ENCODE results near the gene CDC42BPG.
"Not testable (repeated sequence)": the region's sequence is repeated elsewhere in the genome, so short reads cannot be mapped to it uniquely, and the experiment has no call there.

The CDC42BPG gene

DNA sequence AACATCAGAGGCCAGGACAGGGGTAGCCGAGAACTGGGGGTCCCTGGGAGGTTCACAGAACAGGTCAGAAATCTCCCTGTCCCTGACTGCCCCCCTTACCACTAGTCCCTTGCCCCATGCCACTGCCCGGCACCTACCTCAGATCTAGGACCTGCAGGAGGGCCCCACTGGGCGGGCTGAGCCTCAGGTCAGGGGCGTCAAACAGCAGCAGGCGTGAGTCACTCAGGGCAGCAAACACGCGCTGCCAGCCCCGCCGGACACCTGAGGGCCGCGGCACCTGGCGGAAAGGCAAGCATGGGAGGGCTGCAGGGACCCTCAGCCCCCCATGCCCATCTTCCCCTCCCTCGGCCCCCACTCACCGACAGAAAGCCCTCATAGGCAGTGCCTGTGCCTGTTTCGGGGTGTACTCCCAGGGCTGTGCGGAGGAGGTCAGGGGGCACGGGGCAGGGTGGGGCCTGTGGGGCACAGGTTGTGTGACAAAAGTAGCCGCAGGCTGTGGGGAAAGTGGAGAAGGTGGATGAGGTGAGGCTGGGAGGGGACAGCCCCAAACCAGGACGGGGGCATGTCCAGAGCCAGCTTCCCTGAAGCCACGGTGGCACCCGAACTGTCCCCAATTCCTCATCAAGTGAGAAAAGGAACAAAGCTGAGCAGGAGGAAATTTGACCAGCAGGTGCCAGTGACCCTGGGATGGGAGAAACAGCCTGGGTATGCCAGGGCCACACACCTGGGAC, 11.8 kb downstream of the CDC42BPG start:
- DNase-seq, result no peak

DNA sequence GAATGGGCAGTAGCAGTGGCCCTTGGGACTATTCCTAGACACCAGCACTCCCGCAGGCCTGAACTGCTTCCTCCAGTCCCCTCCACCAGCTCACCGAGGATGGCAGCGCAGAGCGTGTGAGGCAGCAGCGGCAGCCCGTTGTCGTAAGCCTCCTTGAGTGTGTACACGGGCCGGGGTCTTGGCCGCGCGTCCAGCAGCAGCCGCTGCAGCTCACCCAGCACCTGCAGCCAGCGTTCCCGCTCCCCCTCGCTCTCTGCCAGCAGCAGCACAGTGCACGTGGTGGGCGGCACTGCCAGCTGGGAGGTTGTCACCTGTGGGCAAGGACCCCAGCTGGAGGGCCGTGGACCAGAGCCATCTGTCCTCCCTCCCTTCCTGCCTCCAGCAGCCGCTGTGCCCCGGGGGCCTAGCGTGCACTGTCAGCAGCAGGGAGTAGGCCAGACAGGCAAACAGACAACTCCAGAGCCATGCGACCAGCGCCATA, 13.0 kb downstream of the CDC42BPG start:
- no peak for DNase-seq

DNA sequence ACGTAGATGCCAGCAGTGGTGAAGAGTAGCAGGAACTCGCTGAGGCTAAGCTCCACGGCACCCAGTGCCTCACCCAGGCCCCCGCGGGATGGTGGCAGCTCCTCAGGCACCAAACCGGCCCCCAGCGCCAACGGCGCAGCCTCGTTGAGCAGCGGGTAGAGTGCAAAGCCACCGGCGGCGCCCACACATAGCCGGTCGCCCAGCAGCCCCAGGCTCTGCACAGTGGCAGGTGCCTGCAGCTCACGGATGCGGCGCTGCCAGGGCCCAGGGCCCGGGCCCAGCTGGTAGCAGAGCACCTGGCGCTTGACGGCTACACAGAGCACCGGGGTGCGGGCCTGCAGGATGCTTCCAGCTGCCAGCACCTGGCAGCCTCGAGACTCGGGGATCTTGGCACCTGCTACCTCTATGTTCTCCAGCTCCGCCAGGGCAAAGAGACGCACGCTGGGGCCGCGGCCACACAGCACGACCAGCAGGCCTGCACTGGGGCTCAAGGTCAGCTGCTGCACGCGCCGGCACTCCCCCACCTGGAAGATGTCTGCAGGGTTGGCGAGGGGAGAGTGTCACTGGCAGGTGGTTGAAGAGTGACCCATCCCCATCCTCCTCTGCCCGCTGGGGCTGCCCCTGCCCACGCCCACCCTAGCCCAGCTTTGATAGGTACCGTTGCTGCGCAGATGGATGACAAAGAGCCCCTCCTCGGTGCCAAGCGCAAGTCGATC, 14.8 kb downstream of the CDC42BPG start:
- no peak for DNase-seq

DNA sequence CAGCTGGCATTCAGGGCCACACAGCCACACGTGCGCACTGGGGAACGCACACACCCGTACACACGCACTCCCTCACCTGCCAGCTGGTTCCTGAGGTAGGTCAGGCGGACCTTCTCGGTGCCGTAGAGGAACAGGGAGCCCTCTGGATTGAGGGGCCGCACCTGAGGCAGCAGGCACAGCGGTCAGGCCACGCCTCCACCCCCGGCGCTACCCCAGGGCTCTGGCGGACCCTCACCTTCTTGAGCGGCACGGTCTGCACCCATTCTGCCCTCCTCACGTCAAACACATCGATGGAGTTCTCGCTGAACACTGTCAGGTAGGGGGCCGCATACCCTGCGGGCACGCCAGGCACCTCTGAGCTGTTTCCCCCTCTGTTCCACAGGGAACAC, 17.0 kb downstream of the CDC42BPG start:
- no peak for DNase-seq

DNA sequence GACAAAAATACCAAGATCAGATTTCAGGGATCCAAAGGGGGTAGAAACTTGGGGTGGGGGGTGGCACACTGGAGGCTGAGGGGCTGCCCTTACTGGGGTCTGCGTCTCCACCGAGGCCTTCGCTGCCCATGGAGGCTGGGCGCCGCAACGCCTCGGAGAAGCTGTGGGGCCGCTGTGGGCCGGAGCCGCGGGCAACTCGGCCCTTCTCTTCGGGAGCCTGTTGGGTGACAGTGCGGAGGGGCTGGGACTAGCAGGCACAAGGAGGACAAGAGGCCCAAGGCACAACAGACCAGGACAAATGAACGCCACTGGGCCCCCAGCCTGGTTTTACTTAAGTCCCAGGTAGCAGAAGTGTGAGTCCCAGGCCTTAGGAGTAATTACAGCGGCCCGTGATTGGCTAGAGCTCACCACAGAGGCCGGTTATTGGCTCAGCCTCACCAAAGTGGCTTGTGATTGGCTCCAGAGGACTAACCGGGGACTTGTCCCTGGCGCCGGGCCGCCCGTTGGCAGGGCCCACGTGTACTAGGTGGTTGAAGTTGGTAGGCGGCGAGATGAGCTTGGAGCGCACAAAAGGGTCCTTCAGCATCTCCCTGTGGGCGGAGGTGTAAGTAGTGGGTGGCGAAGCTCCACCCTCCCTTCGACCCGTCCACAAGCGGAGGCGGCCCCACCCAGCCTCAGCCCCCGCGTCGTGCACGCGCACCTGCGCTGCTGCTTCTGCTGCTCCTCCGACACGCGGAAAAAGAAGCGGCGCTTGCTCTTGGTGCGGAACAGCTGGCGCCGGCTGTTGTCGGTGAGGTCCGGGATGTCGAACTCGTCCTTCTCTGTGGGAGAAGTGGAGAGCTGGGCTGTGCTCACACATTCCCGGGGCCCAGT, 17.6 kb downstream of the CDC42BPG start:
- no peak for DNase-seq

DNA sequence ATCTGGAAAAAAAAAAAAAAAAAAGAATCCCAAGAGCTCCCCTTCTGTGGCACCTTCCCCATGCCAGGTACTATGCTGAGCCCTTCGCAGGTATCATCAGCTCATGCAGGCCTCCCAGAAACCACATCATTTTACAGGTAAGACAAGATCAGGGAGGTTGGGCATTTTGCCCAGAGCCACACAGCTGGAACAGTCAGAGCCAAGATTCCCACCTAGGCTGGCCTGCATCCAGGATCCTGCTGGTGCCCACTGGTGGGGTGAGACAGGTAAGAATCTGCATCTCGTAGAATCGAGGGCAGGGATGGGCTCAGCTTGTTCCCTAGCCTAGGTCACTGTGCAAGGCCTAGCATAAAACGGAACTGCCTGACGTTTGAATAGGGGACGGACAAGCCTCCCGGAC, 18.4 kb downstream of the CDC42BPG start:
- no peak for DNase-seq

DNA sequence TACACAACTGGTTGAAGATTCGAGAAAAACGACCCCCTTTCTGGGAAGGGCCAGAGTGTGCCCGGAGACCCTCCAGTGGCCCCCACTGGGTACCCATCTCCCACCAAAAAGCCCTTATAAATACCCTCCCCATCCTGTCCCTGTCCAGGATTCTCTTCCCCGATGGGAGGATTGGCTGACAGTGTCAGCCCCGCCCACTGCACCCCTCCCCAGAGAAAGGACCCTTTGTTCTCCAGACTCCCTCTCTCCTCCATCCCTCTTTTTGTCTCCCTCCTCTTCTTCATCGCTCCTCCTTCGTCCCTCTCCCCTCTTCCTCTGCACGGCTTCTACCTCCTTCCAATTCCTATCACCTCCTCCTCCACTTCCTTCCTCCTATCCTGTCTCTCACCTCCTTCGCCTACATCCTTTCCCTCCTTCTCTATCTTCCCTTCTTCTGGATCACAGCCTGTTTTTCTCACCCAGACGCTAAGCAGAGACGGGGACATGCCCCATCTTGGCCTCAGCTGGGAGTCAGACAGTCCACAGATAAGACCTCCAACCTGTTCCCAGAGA, 20.8 kb downstream of the CDC42BPG start:
- DNase-seq, result no peak

DNA sequence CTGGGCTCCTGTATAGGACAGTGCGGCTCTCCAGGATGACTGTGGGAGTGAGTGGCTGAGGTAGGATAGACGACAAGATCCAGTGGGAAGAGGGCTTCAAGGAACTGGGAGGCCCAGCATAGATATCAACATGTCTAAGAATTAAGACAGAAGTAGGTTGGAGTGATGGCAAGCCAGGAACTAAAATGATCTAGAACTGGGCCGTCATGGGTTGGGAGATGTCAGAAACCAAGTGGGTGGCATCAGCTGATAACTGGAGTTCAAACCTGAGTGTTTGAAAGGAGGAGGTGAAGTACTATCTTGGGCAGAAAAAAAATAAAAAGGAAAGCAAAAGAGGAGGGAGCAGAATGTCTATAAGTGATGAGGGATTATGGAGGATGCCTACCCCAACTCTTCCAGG, 27.0 kb downstream of the CDC42BPG start:
- DNase-seq, result no peak

DNA sequence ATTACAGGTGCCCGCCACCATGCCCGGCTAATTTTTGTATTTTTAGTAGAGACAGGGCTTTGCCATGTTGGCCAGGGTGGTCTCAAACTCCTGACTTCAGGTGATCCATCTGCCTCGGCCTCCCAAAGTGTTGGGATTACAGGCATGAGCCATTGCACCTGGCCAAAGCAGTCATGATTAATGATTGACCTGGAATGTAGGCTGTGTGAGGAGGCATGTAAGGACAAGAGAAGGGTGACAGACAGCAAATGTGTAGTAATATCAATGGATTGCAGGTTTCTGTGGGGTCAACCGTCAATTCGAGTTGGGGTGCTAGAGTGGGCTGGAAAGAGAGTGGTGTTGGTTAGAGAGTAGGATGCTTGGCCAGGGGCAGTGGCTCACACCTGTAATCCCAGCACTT, 29.0 kb downstream of the CDC42BPG start:
- DNase-seq, result not testable (repeated sequence)

DNA sequence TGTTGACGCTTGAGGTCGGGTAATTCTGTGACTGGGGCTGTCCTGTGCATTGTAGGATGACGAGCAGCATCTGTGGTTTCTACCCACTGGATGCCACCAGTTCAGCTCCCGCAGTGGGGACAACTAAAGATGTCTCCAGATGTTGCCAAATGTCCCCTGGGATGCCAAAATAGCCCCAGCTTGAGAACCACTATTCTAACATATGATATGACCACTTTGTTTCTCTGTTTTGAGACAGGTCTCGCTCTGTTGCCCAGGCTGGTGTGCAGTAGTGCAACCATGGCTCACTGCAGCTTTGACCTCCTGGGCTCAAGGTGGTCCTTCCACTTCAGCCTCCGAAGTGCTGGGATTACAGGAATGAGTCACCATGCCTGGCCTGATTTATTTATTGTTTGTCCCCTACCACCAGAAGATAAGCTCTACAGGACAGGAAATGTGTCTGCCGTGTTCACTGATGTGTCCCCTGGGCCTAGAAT, 29.7 kb downstream of the CDC42BPG start:
- no peak for DNase-seq

DNA sequence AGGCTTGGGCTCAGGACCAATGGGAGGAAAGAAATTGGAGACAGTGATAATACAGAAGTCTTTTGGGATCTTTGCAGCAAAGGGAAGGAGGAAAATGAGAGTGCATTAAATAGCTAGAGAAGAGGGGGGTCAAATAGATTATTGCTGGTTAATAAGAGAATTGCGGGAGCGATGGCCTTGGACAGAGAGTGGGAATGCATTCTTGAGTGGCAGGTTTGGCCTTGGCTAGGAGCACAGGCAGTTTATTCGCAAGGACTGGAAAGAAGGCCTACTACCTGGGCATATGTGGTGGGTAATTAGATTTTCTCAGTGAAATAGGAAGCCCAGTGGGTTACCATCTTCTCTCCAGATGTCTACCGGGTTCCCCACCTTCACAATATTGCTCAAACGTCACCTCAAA, 30.6 kb downstream of the CDC42BPG start:
- DNase-seq, result no peak

DNA sequence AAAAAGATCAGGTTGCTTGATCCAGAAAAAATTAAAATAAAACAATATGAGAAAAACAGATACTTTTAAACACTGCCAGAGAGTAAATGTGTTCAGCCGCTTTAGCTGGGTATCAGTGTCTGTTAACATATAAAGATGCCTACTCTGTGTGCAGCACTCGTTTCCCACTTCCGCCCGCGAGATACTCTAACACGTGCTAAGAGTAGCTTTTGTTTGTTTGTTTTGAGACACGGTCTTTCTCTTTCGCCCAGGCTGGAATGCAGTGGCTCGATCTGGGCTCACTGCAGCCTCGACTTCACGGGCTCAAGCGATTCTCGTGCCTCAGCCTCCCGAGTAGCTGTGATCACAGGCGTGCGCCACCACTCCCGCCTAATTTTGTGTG, 33.6 kb downstream of the CDC42BPG start:
- DNase-seq, result no peak

DNA sequence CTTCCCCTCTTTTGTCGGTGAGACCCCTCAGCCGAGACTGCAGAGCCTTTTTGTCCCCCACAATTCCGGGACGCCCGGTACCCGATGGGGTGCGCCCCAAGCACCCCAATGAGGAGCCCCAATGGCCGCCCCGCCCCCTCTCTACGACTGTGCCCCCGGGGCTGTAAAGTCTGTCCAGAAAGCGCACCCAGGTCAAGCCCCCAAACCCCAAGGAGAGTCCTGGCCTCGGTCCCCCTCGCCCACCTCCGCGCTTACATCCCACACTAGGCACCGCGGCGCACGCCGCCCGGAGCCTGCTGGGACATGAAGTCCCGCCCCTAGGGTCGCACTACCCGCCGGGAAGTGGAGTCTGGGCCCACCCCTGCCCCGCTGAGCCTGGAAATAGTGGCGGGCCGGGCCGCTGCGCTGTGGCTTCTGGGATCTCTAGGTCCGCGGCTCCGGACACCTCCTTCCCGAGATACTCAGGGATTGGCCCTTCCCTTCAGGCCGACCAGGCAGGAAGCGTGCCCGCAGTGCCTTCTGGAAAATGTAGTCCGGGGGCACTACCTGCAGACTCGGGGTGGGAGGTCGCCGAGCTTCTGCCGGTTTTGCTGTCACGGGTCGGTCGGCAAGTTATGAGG, 34.1 kb downstream of the CDC42BPG start, which contains the start of gene MEN1:
Gene MEN1, minus strand, starts transcription at position 281 of the 620 bp plus-strand sequence. CDS start 442 bp downstream, outside the sequence.
- DNase-seq, result peak; percentile 90

DNA sequence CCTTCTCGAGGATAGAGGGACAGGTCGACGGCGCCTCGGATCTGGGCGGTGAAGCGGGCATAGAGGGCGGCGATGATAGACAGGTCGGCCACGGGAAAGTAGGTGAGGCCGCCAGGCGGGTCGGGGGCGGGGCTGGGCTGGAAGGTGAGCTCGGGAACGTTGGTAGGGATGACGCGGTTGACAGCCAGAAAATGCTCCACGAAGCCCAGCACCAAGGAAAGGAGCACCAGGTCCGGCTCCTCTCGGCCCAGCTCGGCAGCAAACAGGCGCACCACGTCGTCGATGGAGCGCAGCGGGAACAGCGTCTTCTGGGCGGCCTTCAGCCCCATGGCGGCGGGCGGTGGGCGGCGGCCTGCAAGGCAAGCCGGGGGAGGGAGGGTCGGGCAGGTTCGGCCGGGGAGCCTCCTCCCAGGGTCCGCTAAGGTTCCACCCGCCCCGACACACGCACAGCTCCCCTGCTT, 34.6 kb downstream of the CDC42BPG start:
- DNase-seq, result peak; percentile 47

DNA sequence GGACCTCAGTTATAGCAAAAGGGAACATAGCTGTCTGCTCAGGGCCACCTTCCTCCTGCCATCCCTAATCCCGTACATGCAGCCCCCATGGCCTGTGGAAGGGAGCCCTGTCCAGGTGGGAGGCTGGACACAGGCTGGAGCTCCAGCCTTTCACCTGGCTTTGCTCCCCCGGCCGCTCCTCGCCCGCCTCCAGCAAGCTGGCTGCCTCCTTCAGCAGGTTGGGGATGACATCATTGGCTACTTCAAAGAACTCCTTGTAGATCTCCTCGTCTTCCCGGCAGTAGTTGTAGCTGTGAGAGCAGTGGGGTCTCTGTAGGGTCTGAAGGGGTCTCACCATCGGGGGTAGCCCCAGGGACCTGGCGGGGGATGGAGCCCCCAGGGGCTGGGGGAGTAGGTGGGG, 39.0 kb downstream of the CDC42BPG start:
- no peak for DNase-seq

DNA sequence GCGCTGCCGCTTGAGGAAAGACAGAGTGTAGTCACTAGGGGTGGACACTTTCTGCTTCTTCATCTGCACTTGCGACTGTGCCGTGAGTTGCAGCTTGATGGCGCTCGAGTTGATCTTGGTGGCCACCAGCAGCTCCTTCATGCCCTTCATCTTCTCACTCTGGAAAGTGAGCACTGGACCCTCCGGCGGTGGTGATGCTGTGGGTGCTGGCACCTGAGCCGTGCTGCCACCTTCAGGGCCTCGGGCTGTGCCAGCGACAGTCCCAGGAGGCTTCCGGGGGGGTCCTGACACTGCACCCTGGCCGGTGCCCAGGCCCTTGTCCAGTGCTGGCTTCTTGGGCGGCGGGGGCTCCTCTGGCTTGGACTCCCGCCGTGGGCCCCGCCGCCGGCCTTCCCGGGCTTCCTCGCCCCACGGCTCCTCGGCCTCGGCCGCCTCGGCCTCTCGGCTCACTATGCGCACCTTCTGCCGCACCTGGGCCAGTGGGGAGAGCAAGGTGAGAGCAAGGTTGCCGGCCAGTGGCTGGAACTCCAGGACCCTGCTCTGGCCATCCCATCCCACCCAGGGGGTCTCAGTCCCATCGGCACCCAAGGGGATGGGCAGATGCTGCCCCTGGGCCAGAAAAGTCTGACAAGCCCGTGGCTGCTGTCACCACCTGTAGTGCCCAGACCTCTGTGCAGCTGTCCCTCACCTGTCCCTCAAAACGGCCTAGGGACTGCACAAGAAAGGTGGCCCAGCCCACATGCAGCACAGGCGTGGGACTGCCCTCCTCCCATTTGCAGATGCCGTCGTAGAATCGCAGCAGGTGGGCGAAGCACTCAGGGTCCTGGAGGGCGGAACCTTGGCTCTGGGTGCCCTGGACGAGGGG, 39.9 kb downstream of the CDC42BPG start:
- DNase-seq, result no peak

DNA sequence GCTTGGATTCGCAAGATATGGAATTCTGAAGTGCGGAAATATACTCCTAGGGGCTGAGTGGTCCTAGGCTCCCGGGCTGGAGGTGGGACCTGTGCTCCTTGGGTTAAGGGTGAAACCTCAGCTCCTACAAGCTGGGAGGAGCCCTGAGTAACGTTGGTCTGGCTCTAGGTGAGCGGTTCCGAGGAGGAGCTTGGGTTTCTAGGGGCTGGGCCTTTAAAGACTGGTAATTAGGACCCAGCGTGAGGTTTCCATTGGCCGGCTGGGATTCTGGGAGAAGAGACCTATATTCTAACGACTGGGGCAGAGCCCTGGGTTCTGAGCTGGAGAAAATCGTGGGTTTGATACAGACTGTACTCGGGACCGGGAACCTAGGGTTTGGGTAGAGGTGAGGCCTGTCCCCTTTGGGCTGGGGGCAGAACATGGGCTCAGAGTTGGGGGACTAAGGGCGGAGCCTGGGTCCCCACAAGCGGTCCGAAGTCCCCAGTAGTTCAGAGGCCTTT, 40.6 kb downstream of the CDC42BPG start:
- DNase-seq, result no peak

DNA sequence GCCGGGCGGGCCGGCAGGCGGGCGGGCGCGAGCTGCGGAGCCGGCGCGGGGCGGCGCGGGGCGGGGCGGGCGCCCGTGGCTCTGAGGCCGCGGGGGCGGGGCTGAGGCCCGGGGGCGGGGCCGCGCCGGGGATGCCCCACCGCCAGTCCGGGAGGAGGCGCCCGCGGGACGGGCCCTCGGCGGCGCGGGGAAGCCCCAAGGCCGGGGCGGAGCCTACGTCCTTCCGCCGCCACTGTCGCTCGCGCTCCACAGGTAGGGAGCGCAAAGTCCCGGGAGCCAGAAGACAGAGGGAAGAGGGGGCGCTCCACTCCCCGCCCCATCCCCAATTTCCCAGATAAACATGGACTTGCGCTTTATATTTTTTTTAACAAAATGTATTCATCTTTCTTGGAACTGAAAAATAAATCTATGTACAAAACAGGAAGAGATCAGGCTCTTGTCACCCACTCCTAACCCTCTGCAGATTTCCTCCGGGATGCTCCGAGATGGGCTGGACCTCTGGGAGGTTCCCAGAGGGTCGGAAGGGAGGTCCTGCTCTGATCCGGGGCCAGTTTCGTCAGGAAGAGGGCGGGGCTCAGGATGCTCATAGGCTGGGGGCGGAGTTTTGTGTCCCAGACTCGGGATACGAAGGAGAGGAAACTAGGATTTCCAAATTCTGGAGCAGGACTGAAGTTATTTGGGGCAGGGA, 41.2 kb downstream of the CDC42BPG start, which contains the start of gene MAP4K2:
Gene MAP4K2, minus strand, starts transcription at position 57 of the 688 bp plus-strand sequence. CDS start 65 bp downstream, outside the sequence.
- DNase-seq, result peak; percentile 87

DNA sequence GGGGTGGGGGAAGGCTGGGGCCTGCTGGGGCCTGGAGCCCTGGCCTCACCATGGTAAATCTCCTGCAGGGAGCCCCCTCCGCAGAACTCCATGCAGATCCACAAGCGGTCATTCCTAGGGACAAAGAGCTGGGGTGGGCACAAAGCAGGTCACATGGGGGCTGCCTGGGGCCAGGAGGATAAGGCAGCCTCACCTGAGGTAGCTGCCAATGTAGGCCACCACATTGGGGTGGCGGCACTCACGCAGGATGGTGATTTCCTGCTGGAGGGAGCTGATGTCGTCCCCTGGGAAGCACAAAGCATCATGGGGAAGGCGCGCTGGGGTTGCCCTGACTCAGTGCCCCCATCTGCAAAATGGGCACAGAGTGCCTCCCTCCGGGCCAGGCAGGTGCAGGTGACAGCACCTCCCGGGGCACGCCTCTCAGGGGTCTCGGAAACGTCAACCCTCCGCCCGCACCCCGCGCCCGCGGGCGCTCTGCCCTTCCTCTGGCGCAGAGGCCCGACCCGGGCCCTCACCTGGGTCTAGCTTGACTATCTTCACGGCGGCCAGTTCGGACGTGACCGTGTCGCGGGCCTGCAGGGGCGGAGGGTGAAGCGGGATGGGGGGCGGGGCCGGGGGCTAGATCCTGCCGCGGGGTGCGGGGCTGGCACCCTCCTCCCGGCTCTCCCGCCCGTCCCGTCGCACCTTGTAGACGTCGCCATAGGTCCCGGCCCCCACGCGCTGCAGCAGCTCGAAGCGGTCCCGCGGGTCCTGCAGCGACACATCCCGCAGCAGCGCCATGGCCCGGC, 41.9 kb downstream of the CDC42BPG start:
- peak; percentile 62 for DNase-seq
